Vagina (tissue), 2 donors: ENCODE data around the gene LRRFIP2.

Experiments
- POLR2A ChIP-seq, 2 donors: fragments of 450-650 bp; IDR thresholded peaks; one replicate each; pipeline ENCODE4 v1.6.1; 2017; ENCODE audit warnings: antibody characterized with exemption in 2 of 2, mild to moderate bottlenecking in 2 of 2, moderate library complexity in 2 of 2
- POLR2AphosphoS5 ChIP-seq, 2 donors: sonication (generic); formaldehyde crosslinking; IDR thresholded peaks; one replicate each; pipeline ENCODE4 v1.9.0; 2017; ENCODE audit warnings: antibody characterized with exemption in 2 of 2, mild to moderate bottlenecking in 2 of 2, low read depth in 1 of 2; ENCODE audit not compliant: insufficient read depth in 1 of 2
- TF ChIP-seq, protein P1 (sequence below), 3 experiments: fragments of 450-650 bp in 2 of 3; fragments of 200-600 bp in 1 of 3; sonication (generic) in 1 of 3; IDR thresholded peaks; one replicate each; pipeline ENCODE4 v1.5.1; 2017 to 2019; ENCODE audit warnings: antibody characterized with exemption in 3 of 3, mild to moderate bottlenecking in 2 of 3, moderate library complexity in 2 of 3

- no peak for TF ChIP-seq POLR2A (IDR thresholded peaks at IDR 0.05)
- TF ChIP-seq, protein P1, sequence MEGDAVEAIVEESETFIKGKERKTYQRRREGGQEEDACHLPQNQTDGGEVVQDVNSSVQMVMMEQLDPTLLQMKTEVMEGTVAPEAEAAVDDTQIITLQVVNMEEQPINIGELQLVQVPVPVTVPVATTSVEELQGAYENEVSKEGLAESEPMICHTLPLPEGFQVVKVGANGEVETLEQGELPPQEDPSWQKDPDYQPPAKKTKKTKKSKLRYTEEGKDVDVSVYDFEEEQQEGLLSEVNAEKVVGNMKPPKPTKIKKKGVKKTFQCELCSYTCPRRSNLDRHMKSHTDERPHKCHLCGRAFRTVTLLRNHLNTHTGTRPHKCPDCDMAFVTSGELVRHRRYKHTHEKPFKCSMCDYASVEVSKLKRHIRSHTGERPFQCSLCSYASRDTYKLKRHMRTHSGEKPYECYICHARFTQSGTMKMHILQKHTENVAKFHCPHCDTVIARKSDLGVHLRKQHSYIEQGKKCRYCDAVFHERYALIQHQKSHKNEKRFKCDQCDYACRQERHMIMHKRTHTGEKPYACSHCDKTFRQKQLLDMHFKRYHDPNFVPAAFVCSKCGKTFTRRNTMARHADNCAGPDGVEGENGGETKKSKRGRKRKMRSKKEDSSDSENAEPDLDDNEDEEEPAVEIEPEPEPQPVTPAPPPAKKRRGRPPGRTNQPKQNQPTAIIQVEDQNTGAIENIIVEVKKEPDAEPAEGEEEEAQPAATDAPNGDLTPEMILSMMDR (IDR thresholded peaks at IDR 0.05), result no peak
- no peak for TF ChIP-seq POLR2AphosphoS5 (IDR thresholded peaks at IDR 0.05; ENCODE audit: insufficient read depth in 1 of 2, low read depth in 1 of 2)
Observed at GRCh38 chr3:37053753-37054152, 120.6 kb downstream of the LRRFIP2 start.
